Mesenchymal stem cell (in vitro differentiated cells and primary cell): ENCODE data around the gene BCL2L11.

Experiments used
- DNase-seq: peaks from one replicate; pipeline ENCODE4 v3.0.0-alpha.2; 2013
- H2AFZ ChIP-seq: one replicate; pipeline ENCODE4 v1.6.1; 2013; ENCODE audit warnings: low read depth, mild to moderate bottlenecking, control low read depth, inconsistent platforms, low read length, moderate library complexity
- H2AK5ac ChIP-seq: 2 replicates; pipeline ENCODE4 v1.6.1; 2013; ENCODE audit warnings: low read length, moderate library complexity, mild to moderate bottlenecking, inconsistent platforms; ENCODE audit not compliant: severe bottlenecking
- H2BK120ac ChIP-seq: one replicate; pipeline ENCODE4 v1.6.1; 2013; ENCODE audit warnings: low read depth, mild to moderate bottlenecking, inconsistent platforms, low read length, moderate library complexity
- H2BK12ac ChIP-seq, 2 experiments: one replicate each; pipeline ENCODE4 v1.6.1; 2013; ENCODE audit warnings: inconsistent platforms in 2 of 2, low read length in 2 of 2, mild to moderate bottlenecking in 2 of 2, moderate library complexity in 2 of 2, control low read depth in 1 of 2
- H2BK15ac ChIP-seq: one replicate; pipeline ENCODE4 v1.6.1; 2013; ENCODE audit warnings: mild to moderate bottlenecking, low read depth, inconsistent platforms; ENCODE audit not compliant: poor library complexity, severe bottlenecking
- H2BK5ac ChIP-seq: 2 replicates; pipeline ENCODE4 v1.6.1; 2013; ENCODE audit warnings: low read depth, mild to moderate bottlenecking, low read length, control low read depth, inconsistent platforms; ENCODE audit not compliant: poor library complexity, severe bottlenecking
- H3K14ac ChIP-seq, 2 experiments: one replicate each; pipeline ENCODE4 v1.6.1; 2013; ENCODE audit warnings: inconsistent platforms in 2 of 2, low read length in 2 of 2, control low read depth in 1 of 2, mild to moderate bottlenecking in 1 of 2, moderate library complexity in 1 of 2
- H3K18ac ChIP-seq, 2 experiments: one replicate each; pipeline ENCODE4 v1.6.1; 2013; ENCODE audit warnings: inconsistent platforms in 2 of 2, low read length in 2 of 2, control low read depth in 1 of 2, low read depth in 1 of 2, mild to moderate bottlenecking in 1 of 2
- H3K23ac ChIP-seq, 2 experiments: one replicate each; pipeline ENCODE4 v1.6.1; 2013; ENCODE audit warnings: inconsistent platforms in 2 of 2, low read length in 2 of 2, mild to moderate bottlenecking in 2 of 2, moderate library complexity in 2 of 2, control low read depth in 1 of 2
- H3K27ac ChIP-seq: 2 replicates; pipeline ENCODE4 v1.5.1; 2013; ENCODE audit warnings: mild to moderate bottlenecking, moderate library complexity, low read length, control low read depth, inconsistent platforms; ENCODE audit not compliant: poor library complexity, severe bottlenecking
- H3K27me3 ChIP-seq, 2 experiments: 2 replicates each; pipeline versions ENCODE4 v1.6.1 to v1.7.0; 2013; ENCODE audit warnings: low read length in 2 of 2, mild to moderate bottlenecking in 2 of 2, moderate library complexity in 2 of 2, control low read depth in 1 of 2, inconsistent platforms in 1 of 2; ENCODE audit not compliant: control insufficient read depth in 1 of 2, insufficient read depth in 1 of 2
- H3K36me3 ChIP-seq, 2 experiments: 2 replicates each; pipeline versions ENCODE4 v1.6.1 to v1.7.0; 2013; ENCODE audit warnings: low read length in 2 of 2, control low read depth in 1 of 2, inconsistent platforms in 1 of 2, low read depth in 1 of 2, mild to moderate bottlenecking in 1 of 2; ENCODE audit not compliant: insufficient read depth in 2 of 2, control insufficient read depth in 1 of 2
- H3K4ac ChIP-seq, 2 experiments: one replicate each; pipeline ENCODE4 v1.6.1; 2013; ENCODE audit warnings: inconsistent platforms in 2 of 2, low read length in 2 of 2, mild to moderate bottlenecking in 2 of 2, moderate library complexity in 2 of 2, control low read depth in 1 of 2, low read depth in 1 of 2
- H3K4me1 ChIP-seq: 2 replicates; pipeline ENCODE4 v1.6.1; 2013; ENCODE audit warnings: low read depth, low read length, control low read depth; ENCODE audit not compliant: control insufficient read depth, insufficient read depth
- H3K4me2 ChIP-seq: 2 replicates; pipeline ENCODE4 v1.6.1; 2013; ENCODE audit warnings: low read length, mild to moderate bottlenecking, inconsistent platforms; ENCODE audit not compliant: poor library complexity, severe bottlenecking
- H3K4me3 ChIP-seq, 2 experiments: 2 replicates each; pipeline versions ENCODE4 v1.5.1 to v1.7.0; 2013; ENCODE audit warnings: low read length in 2 of 2, mild to moderate bottlenecking in 2 of 2, control low read depth in 1 of 2, low read depth in 1 of 2; ENCODE audit not compliant: insufficient read depth in 1 of 2
- H3K79me1 ChIP-seq: replicated peaks from 2 replicates; pipeline ENCODE4 v1.6.1; 2013; ENCODE audit warnings: mild to moderate bottlenecking, control low read depth, low read length, inconsistent platforms; ENCODE audit not compliant: poor library complexity, severe bottlenecking
- H3K9ac ChIP-seq: 2 replicates; pipeline ENCODE4 v1.7.0; 2013; ENCODE audit warnings: mild to moderate bottlenecking, low read length, moderate library complexity
- H3K9me3 ChIP-seq: 2 replicates; pipeline ENCODE4 v1.7.0; 2013; ENCODE audit warnings: mild to moderate bottlenecking, low read length; ENCODE audit not compliant: control insufficient read depth
- H4K8ac ChIP-seq: one replicate; pipeline ENCODE4 v1.6.1; 2013; ENCODE audit warnings: inconsistent platforms, mild to moderate bottlenecking, low read length, moderate library complexity
- H4K91ac ChIP-seq: one replicate; pipeline ENCODE4 v1.6.1; 2013; ENCODE audit warnings: mild to moderate bottlenecking, low read length, inconsistent platforms
- WGBS: methylation state at CpG from one replicate; pipeline ENCODE4 v1.1.7; 2013; ENCODE audit warnings: mixed read lengths; 5-methylcytosine and 5-hydroxymethylcytosine counted together

BCL2L11 gene

DNA sequence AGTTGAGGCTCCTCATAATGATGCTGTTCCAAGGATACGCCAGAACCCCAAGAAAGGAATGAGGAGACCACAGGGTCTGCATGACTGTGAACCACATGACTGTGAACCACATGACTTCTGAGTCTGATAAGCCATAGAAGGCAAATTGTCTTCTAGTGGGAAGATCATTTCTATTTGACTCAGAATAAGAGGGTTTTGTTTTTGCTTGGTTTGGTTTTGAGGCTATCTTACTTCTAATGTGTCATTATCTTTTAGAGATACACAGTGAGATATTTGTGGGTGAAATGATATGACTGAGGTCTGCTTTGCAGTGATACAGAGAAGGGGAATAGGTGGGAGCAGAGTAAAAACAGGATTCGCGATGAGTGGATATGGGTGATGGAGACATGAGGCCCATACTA lies 28.9 kb upstream of the BCL2L11 start:
- Histone ChIP-seq H3K23ac (no peak overlapping the region), H3K4me1 (no peaks in the 10 kb centered on the region), H3K9me3 (no peaks in the 10 kb centered on the region), H3K18ac (no peak overlapping the region), H3K4ac (no peak overlapping the region), H3K27ac (no peak overlapping the region), H3K79me1 (no peaks in the 10 kb centered on the region), H2BK5ac (no peak overlapping the region), H3K9ac (no peak overlapping the region), H2AFZ (no peak overlapping the region), H2BK15ac (no peak overlapping the region), H2BK120ac (no peak overlapping the region), H4K91ac (no peak overlapping the region), H3K14ac (no peak overlapping the region), H3K27me3 (peaks cover 31 to 48% of the 10 kb centered on the region in 2 experiments), H2AK5ac (no peak overlapping the region), H3K4me2 (no peak overlapping the region), H3K36me3 (no peaks in the 10 kb centered on the region), H2BK12ac (no peak overlapping the region), H3K4me3 (no peak overlapping the region), H4K8ac (no peak overlapping the region)
- no peak for DNase-seq
- WGBS, result 97% methylated on average over 3 of the region's 3 CpGs

DNA sequence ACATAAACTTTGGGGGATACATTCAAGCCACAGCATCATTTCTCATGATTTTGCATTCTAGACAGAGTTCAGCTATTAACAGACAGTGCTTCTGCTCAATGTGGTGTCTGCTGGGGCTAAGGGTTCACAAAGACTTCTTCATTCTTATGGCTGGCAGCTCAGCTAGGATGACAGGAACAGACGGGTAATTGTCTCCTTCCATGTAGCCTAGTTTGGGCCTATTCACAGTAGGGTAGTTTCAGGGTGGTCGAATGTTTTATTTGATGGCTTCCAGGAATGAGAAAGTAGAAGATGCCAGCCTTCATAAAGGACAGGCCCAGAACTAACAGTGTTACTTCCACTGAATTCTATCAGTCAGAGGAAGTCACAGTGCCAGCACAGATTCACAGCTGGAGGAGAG lies 26.0 kb upstream of the BCL2L11 start:
- WGBS, result 86% methylated on average over 2 of the region's 2 CpGs
- no peak overlapping the region for H3K4me3 ChIP-seq
- H2AFZ ChIP-seq, result no peak overlapping the region
- H2BK12ac ChIP-seq, result no peak overlapping the region
- H3K23ac ChIP-seq, result no peak overlapping the region
- H2BK5ac ChIP-seq, result no peak overlapping the region
- peaks cover 36 to 53% of the 10 kb centered on the region in 2 experiments for H3K27me3 ChIP-seq
- H3K4ac ChIP-seq, result no peak overlapping the region
- H3K4me1 ChIP-seq, result no peaks in the 10 kb centered on the region
- H2BK120ac ChIP-seq, result no peak overlapping the region
- no peak overlapping the region for H4K8ac ChIP-seq
- no peak overlapping the region for H3K18ac ChIP-seq
- no peak overlapping the region for H4K91ac ChIP-seq
- H2AK5ac ChIP-seq, result no peak overlapping the region
- H3K4me2 ChIP-seq, result no peak overlapping the region
- no peak overlapping the region for H2BK15ac ChIP-seq
- H3K9me3 ChIP-seq, result no peaks in the 10 kb centered on the region
- H3K14ac ChIP-seq, result no peak overlapping the region
- no peaks in the 10 kb centered on the region for H3K36me3 ChIP-seq
- H3K9ac ChIP-seq, result no peak overlapping the region
- DNase-seq, result no peak
- H3K79me1 ChIP-seq, result no peaks in the 10 kb centered on the region
- H3K27ac ChIP-seq, result no peak overlapping the region

DNA sequence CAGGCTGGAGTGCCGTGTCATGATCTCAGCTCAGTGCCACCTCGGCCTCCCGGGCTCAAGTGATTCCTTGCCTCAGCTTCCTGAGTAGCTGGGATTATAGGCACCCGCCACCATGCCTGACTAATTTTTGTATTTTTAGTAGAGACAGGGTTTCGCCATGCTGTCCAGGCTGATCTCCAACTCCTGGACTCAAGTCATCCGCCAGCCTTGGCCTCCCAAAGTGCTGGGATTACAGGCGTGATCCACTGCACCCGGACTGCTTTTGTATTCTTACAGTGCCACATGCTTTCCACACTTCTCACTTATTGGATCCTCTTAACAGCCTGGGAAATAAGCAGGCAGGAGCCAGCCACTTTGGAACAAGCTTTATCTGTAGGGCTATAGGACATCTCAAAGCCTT lies 25.3 kb upstream of the BCL2L11 start:
- Histone ChIP-seq H3K4ac (no peak overlapping the region), H3K27ac (no peak overlapping the region), H3K4me2 (no peak overlapping the region), H2BK12ac (no peak overlapping the region), H4K91ac (no peak overlapping the region), H3K9ac (no peak overlapping the region), H3K23ac (no peak overlapping the region), H3K27me3 (peaks cover 36 to 53% of the 10 kb centered on the region in 2 experiments), H3K14ac (no peak overlapping the region), H4K8ac (no peak overlapping the region), H2AK5ac (no peak overlapping the region), H3K9me3 (no peaks in the 10 kb centered on the region), H3K79me1 (no peaks in the 10 kb centered on the region), H2AFZ (no peak overlapping the region), H3K18ac (no peak overlapping the region), H2BK15ac (no peak overlapping the region), H2BK120ac (no peak overlapping the region), H3K4me1 (no peaks in the 10 kb centered on the region), H3K36me3 (no peaks in the 10 kb centered on the region), H2BK5ac (no peak overlapping the region), H3K4me3 (no peak overlapping the region)
- WGBS, result 89% methylated on average over 8 of the region's 8 CpGs
- DNase-seq, result no peak

DNA sequence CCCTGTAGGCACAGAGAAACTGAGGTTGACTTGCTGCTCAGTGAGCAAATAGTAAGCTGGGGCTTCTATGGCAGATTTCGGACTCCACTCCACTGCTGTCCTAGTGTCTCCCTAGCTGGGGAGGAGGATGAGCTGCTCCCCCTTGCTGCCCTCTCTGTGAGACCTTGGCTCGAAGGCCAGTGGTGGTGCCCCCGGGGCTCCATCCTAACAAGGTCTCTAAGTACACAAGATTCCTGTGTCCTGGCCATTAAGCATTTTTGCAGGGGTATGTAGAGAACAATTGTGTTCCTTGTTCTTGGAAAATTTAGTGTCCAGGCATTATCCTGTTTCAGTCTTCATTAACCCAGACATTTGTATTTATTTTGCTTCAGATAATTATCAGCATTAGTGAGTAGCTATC lies 21.3 kb upstream of the BCL2L11 start:
- H3K9ac ChIP-seq, result no peak overlapping the region
- no peak overlapping the region for H2AK5ac ChIP-seq
- no peak overlapping the region for H3K23ac ChIP-seq
- H4K91ac ChIP-seq, result no peak overlapping the region
- no peak overlapping the region for H2BK12ac ChIP-seq
- no peak overlapping the region for H3K18ac ChIP-seq
- 83% methylated on average over 3 of the region's 3 CpGs for WGBS
- no peak overlapping the region for H3K4ac ChIP-seq
- DNase-seq, result no peak
- H3K79me1 ChIP-seq, result no peaks in the 10 kb centered on the region
- H3K9me3 ChIP-seq, result no peaks in the 10 kb centered on the region
- no peak overlapping the region for H4K8ac ChIP-seq
- H3K27me3 ChIP-seq, result peaks cover 24 to 27% of the 10 kb centered on the region in 2 experiments
- H3K27ac ChIP-seq, result no peak overlapping the region
- no peak overlapping the region for H3K4me2 ChIP-seq
- H3K4me1 ChIP-seq, result no peaks in the 10 kb centered on the region
- no peak overlapping the region for H3K14ac ChIP-seq
- no peak overlapping the region for H2AFZ ChIP-seq
- H2BK120ac ChIP-seq, result no peak overlapping the region
- no peak overlapping the region for H2BK15ac ChIP-seq
- H3K36me3 ChIP-seq, result no peaks in the 10 kb centered on the region
- H2BK5ac ChIP-seq, result no peak overlapping the region
- H3K4me3 ChIP-seq, result no peak overlapping the region
